Mesenchymal stem cell (in vitro differentiated cells and primary cell): ENCODE results near the gene SCN8A.

ENCODE experiments used
- DNase-seq: peaks from one replicate; pipeline ENCODE4 v3.0.0-alpha.2; 2013
- H2AFZ ChIP-seq: one replicate; pipeline ENCODE4 v1.6.1; 2013; ENCODE audit warnings: low read depth, mild to moderate bottlenecking, control low read depth, inconsistent platforms, low read length, moderate library complexity
- H2AK5ac ChIP-seq: 2 replicates; pipeline ENCODE4 v1.6.1; 2013; ENCODE audit warnings: low read length, moderate library complexity, mild to moderate bottlenecking, inconsistent platforms; ENCODE audit not compliant: severe bottlenecking
- H2BK120ac ChIP-seq: one replicate; pipeline ENCODE4 v1.6.1; 2013; ENCODE audit warnings: low read depth, mild to moderate bottlenecking, inconsistent platforms, low read length, moderate library complexity
- H2BK12ac ChIP-seq, 2 experiments: one replicate each; pipeline ENCODE4 v1.6.1; 2013; ENCODE audit warnings: inconsistent platforms in 2 of 2, low read length in 2 of 2, mild to moderate bottlenecking in 2 of 2, moderate library complexity in 2 of 2, control low read depth in 1 of 2
- H2BK15ac ChIP-seq: one replicate; pipeline ENCODE4 v1.6.1; 2013; ENCODE audit warnings: mild to moderate bottlenecking, low read depth, inconsistent platforms; ENCODE audit not compliant: poor library complexity, severe bottlenecking
- H2BK5ac ChIP-seq: 2 replicates; pipeline ENCODE4 v1.6.1; 2013; ENCODE audit warnings: low read depth, mild to moderate bottlenecking, low read length, control low read depth, inconsistent platforms; ENCODE audit not compliant: poor library complexity, severe bottlenecking
- H3K14ac ChIP-seq, 2 experiments: one replicate each; pipeline ENCODE4 v1.6.1; 2013; ENCODE audit warnings: inconsistent platforms in 2 of 2, low read length in 2 of 2, control low read depth in 1 of 2, mild to moderate bottlenecking in 1 of 2, moderate library complexity in 1 of 2
- H3K18ac ChIP-seq, 2 experiments: one replicate each; pipeline ENCODE4 v1.6.1; 2013; ENCODE audit warnings: inconsistent platforms in 2 of 2, low read length in 2 of 2, control low read depth in 1 of 2, low read depth in 1 of 2, mild to moderate bottlenecking in 1 of 2
- H3K23ac ChIP-seq, 2 experiments: one replicate each; pipeline ENCODE4 v1.6.1; 2013; ENCODE audit warnings: inconsistent platforms in 2 of 2, low read length in 2 of 2, mild to moderate bottlenecking in 2 of 2, moderate library complexity in 2 of 2, control low read depth in 1 of 2
- H3K27ac ChIP-seq: 2 replicates; pipeline ENCODE4 v1.5.1; 2013; ENCODE audit warnings: mild to moderate bottlenecking, moderate library complexity, low read length, control low read depth, inconsistent platforms; ENCODE audit not compliant: poor library complexity, severe bottlenecking
- H3K27me3 ChIP-seq, 2 experiments: 2 replicates each; pipeline versions ENCODE4 v1.6.1 to v1.7.0; 2013; ENCODE audit warnings: low read length in 2 of 2, mild to moderate bottlenecking in 2 of 2, moderate library complexity in 2 of 2, control low read depth in 1 of 2, inconsistent platforms in 1 of 2; ENCODE audit not compliant: control insufficient read depth in 1 of 2, insufficient read depth in 1 of 2
- H3K36me3 ChIP-seq, 2 experiments: 2 replicates each; pipeline versions ENCODE4 v1.6.1 to v1.7.0; 2013; ENCODE audit warnings: low read length in 2 of 2, control low read depth in 1 of 2, inconsistent platforms in 1 of 2, low read depth in 1 of 2, mild to moderate bottlenecking in 1 of 2; ENCODE audit not compliant: insufficient read depth in 2 of 2, control insufficient read depth in 1 of 2
- H3K4ac ChIP-seq, 2 experiments: one replicate each; pipeline ENCODE4 v1.6.1; 2013; ENCODE audit warnings: inconsistent platforms in 2 of 2, low read length in 2 of 2, mild to moderate bottlenecking in 2 of 2, moderate library complexity in 2 of 2, control low read depth in 1 of 2, low read depth in 1 of 2
- H3K4me1 ChIP-seq: 2 replicates; pipeline ENCODE4 v1.6.1; 2013; ENCODE audit warnings: low read depth, low read length, control low read depth; ENCODE audit not compliant: control insufficient read depth, insufficient read depth
- H3K4me2 ChIP-seq: 2 replicates; pipeline ENCODE4 v1.6.1; 2013; ENCODE audit warnings: low read length, mild to moderate bottlenecking, inconsistent platforms; ENCODE audit not compliant: poor library complexity, severe bottlenecking
- H3K4me3 ChIP-seq, 2 experiments: 2 replicates each; pipeline versions ENCODE4 v1.5.1 to v1.7.0; 2013; ENCODE audit warnings: low read length in 2 of 2, mild to moderate bottlenecking in 2 of 2, control low read depth in 1 of 2, low read depth in 1 of 2; ENCODE audit not compliant: insufficient read depth in 1 of 2
- H3K79me1 ChIP-seq: replicated peaks from 2 replicates; pipeline ENCODE4 v1.6.1; 2013; ENCODE audit warnings: mild to moderate bottlenecking, control low read depth, low read length, inconsistent platforms; ENCODE audit not compliant: poor library complexity, severe bottlenecking
- H3K9ac ChIP-seq: 2 replicates; pipeline ENCODE4 v1.7.0; 2013; ENCODE audit warnings: mild to moderate bottlenecking, low read length, moderate library complexity
- H3K9me3 ChIP-seq: 2 replicates; pipeline ENCODE4 v1.7.0; 2013; ENCODE audit warnings: mild to moderate bottlenecking, low read length; ENCODE audit not compliant: control insufficient read depth
- H4K8ac ChIP-seq: one replicate; pipeline ENCODE4 v1.6.1; 2013; ENCODE audit warnings: inconsistent platforms, mild to moderate bottlenecking, low read length, moderate library complexity
- H4K91ac ChIP-seq: one replicate; pipeline ENCODE4 v1.6.1; 2013; ENCODE audit warnings: mild to moderate bottlenecking, low read length, inconsistent platforms
- WGBS: methylation state at CpG from one replicate; pipeline ENCODE4 v1.1.7; 2013; ENCODE audit warnings: mixed read lengths; 5-methylcytosine and 5-hydroxymethylcytosine counted together

Gene SCN8A

GRCh38 chr12:51622564-51622963, 31.5 kb downstream of the SCN8A start:
- H3K4me1 ChIP-seq, result no peaks in the 10 kb centered on the region
- H3K9ac ChIP-seq, result no peak overlapping the region
- H3K9me3 ChIP-seq, result no peaks in the 10 kb centered on the region
- WGBS, result no CpG with 5 or more reads among the region's 1 CpG
- no peak overlapping the region for H3K18ac ChIP-seq
- no peak overlapping the region for H2BK120ac ChIP-seq
- H3K27me3 ChIP-seq, result peaks cover 0 to 12% of the 10 kb centered on the region in 2 experiments
- DNase-seq, result peak; percentile 47
- no peak overlapping the region for H2AK5ac ChIP-seq
- no peak overlapping the region for H3K27ac ChIP-seq
- no peaks in the 10 kb centered on the region for H3K79me1 ChIP-seq
- no peak overlapping the region for H3K23ac ChIP-seq
- no peak overlapping the region for H3K14ac ChIP-seq
- H2BK5ac ChIP-seq, result no peak overlapping the region
- H3K4me3 ChIP-seq, result no peak overlapping the region
- no peak overlapping the region for H2AFZ ChIP-seq
- H4K91ac ChIP-seq, result no peak overlapping the region
- H3K36me3 ChIP-seq, result no peaks in the 10 kb centered on the region
- H2BK15ac ChIP-seq, result no peak overlapping the region
- no peak overlapping the region for H2BK12ac ChIP-seq
- no peak overlapping the region for H4K8ac ChIP-seq
- H3K4ac ChIP-seq, result no peak overlapping the region
- no peak overlapping the region for H3K4me2 ChIP-seq

GRCh38 chr12:51625370-51625769, 34.3 kb downstream of the SCN8A start:
- H2AK5ac ChIP-seq, result no peak overlapping the region
- no peak overlapping the region for H3K4ac ChIP-seq
- no peak overlapping the region for H3K4me2 ChIP-seq
- no peaks in the 10 kb centered on the region for H3K9me3 ChIP-seq
- H2BK120ac ChIP-seq, result no peak overlapping the region
- DNase-seq, result no peak
- H2AFZ ChIP-seq, result no peak overlapping the region
- H2BK12ac ChIP-seq, result no peak overlapping the region
- no peaks in the 10 kb centered on the region for H3K36me3 ChIP-seq
- H3K18ac ChIP-seq, result no peak overlapping the region
- H3K4me3 ChIP-seq, result no peak overlapping the region
- H2BK5ac ChIP-seq, result no peak overlapping the region
- no peak overlapping the region for H3K9ac ChIP-seq
- no peak overlapping the region for H3K27ac ChIP-seq
- H3K23ac ChIP-seq, result no peak overlapping the region
- peaks cover 0 to 5% of the 10 kb centered on the region in 2 experiments for H3K27me3 ChIP-seq
- 93% methylated on average over 3 of the region's 4 CpGs for WGBS
- no peak overlapping the region for H4K8ac ChIP-seq
- no peaks in the 10 kb centered on the region for H3K4me1 ChIP-seq
- no peak overlapping the region for H3K14ac ChIP-seq
- no peak overlapping the region for H4K91ac ChIP-seq
- H2BK15ac ChIP-seq, result no peak overlapping the region
- H3K79me1 ChIP-seq, result no peaks in the 10 kb centered on the region

GRCh38 chr12:51626115-51626514, 35.1 kb downstream of the SCN8A start:
- no peak overlapping the region for H2AK5ac ChIP-seq
- H3K9me3 ChIP-seq, result no peaks in the 10 kb centered on the region
- H3K27ac ChIP-seq, result no peak overlapping the region
- no peak overlapping the region for H2AFZ ChIP-seq
- H2BK5ac ChIP-seq, result no peak overlapping the region
- H2BK12ac ChIP-seq, result no peak overlapping the region
- no peak overlapping the region for H3K4ac ChIP-seq
- no peak overlapping the region for H3K18ac ChIP-seq
- no peak overlapping the region for H4K91ac ChIP-seq
- H3K9ac ChIP-seq, result no peak overlapping the region
- H3K14ac ChIP-seq, result no peak overlapping the region
- H3K36me3 ChIP-seq, result no peaks in the 10 kb centered on the region
- H3K27me3 ChIP-seq, result peaks cover 0 to 5% of the 10 kb centered on the region in 2 experiments
- no peak overlapping the region for H3K4me2 ChIP-seq
- H4K8ac ChIP-seq, result no peak overlapping the region
- WGBS, result no CpG with 5 or more reads among the region's 3 CpGs
- no peak overlapping the region for H3K4me3 ChIP-seq
- no peaks in the 10 kb centered on the region for H3K79me1 ChIP-seq
- H3K23ac ChIP-seq, result no peak overlapping the region
- no peak overlapping the region for H2BK15ac ChIP-seq
- no peaks in the 10 kb centered on the region for H3K4me1 ChIP-seq
- H2BK120ac ChIP-seq, result no peak overlapping the region
- no peak for DNase-seq

- Histone ChIP-seq H3K27me3 (peaks cover 0 to 5% of the 10 kb centered on the region in 2 experiments), H2AK5ac (no peak overlapping the region), H3K79me1 (no peaks in the 10 kb centered on the region), H3K9ac (no peak overlapping the region), H3K9me3 (no peaks in the 10 kb centered on the region), H3K4me3 (no peak overlapping the region), H2BK120ac (no peak overlapping the region), H3K18ac (no peak overlapping the region), H2AFZ (no peak overlapping the region), H3K36me3 (no peaks in the 10 kb centered on the region), H4K91ac (no peak overlapping the region), H2BK15ac (no peak overlapping the region), H4K8ac (no peak overlapping the region), H3K4me1 (no peaks in the 10 kb centered on the region), H3K4me2 (no peak overlapping the region), H3K27ac (no peak overlapping the region), H2BK5ac (no peak overlapping the region), H2BK12ac (no peak overlapping the region), H3K14ac (no peak overlapping the region), H3K4ac (no peak overlapping the region), H3K23ac (no peak overlapping the region)
- no peak for DNase-seq
Measured at GRCh38 chr12:51626629-51627028, 35.6 kb downstream of the SCN8A start.
